AG10803 (cell line): ENCODE results near the gene SEMA6C.
"Not testable (repeated sequence)": the region's sequence is repeated elsewhere in the genome, so short reads cannot be mapped to it uniquely, and the experiment has no call there.

Experiments
- DNase-seq: peaks from one replicate; pipeline ENCODE4 v3.0.0; 2010; ENCODE audit warnings: low read depth
- H3K4me3 ChIP-seq: 2 replicates; pipeline ENCODE4 v1.5.1; 2011; ENCODE audit warnings: mild to moderate bottlenecking, low read length, control low read depth
- CTCF ChIP-seq: conservative IDR thresholded peaks from 2 replicates; pipeline ENCODE4 v1.5.1; 2011; ENCODE audit warnings: mild to moderate bottlenecking, low read length, control low read depth, inconsistent platforms

Gene SEMA6C

DNA sequence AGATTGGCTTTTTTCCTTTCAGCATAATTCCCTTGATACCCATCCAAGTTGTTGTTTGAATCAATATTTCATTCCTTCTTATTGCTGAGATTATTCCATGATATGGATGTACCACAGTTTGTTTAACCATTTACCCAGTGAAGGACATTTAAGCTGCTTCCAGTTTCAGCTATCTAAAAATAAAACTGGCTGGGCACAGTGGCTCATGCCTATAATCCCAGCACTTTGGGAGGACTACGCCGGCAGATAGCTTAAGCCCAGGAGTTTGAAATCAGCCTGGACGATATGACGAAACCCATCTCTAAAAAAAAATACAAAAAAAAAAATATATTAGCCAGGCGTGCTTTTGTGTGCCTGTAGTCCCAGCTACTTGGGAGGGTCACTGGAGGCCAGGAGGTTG, 32.6 kb downstream of the SEMA6C start:
- no peak for DNase-seq
- TF ChIP-seq CTCF, result no peak
- no peak overlapping the region for H3K4me3 ChIP-seq

GRCh38 chr1:151108331-151108730, 38.1 kb downstream of the SEMA6C start:
- no peak for TF ChIP-seq CTCF

DNA sequence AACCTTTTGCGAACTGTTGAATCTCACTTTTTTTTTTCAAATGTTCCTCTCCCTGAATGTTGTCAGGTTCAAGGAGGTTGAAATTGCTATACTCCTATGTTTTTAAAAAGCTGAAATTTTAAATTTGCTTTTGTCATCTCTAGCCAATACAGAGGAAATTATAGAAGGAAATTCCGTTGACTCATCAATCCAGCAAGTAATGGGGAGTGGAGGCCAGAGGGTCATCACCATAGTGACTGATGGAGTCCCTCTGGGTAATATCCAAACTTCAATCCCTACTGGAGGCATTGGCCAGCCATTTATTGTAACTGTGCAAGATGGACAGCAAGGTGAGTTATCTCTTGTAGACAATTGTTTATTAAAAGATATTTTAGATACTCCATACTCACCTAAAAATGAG, 39.5 kb downstream of the SEMA6C start:
- no peak for DNase-seq
- TF ChIP-seq CTCF, result no peak

More at GRCh38 chr1:151108331-151108730, 38.1 kb downstream of the SEMA6C start:
- no peak overlapping the region for H3K4me3 ChIP-seq
- DNase-seq, result no peak

GRCh38 chr1:151104630-151105029, 41.8 kb downstream of the SEMA6C start:
- TF ChIP-seq CTCF, result no peak
- DNase-seq, result no peak
- no peak overlapping the region for H3K4me3 ChIP-seq

More for the DNA sequence above, 39.5 kb downstream of the SEMA6C start:
- H3K4me3 ChIP-seq, result no peak overlapping the region

GRCh38 chr1:151098126-151098525, 48.3 kb downstream of the SEMA6C start:
- H3K4me3 ChIP-seq, result no peak overlapping the region
- no peak for TF ChIP-seq CTCF
- no peak for DNase-seq

DNA sequence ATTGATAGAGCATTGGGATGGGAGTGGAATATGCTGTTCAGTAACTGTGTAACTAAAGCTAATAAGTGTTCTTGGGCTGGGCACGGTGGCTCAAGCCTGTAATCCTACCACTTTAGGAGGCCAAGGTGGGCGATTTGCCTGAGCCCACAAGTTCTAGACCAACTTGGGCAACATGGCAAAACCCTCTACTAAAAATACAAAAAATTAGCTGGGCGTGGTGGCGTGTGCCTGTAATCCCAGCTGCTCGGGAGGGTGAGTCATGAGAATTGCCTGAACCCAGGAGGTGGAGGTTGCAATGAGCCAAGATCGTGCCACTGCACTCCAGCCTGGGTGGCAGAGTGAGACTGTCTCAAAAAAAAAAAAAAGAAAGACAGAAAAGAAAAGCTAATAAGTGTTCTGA, 49.0 kb downstream of the SEMA6C start:
- H3K4me3 ChIP-seq, result not testable (repeated sequence)
- DNase-seq, result peak; percentile 9

GRCh38 chr1:151085953-151086559, 60.4 kb downstream of the SEMA6C start:
- no peak overlapping the region for H3K4me3 ChIP-seq
- DNase-seq, result no peak
- TF ChIP-seq CTCF, result no peak
